ENCODE results near the gene VPS4A.

- no peak for TF ChIP-seq CTCF (IDR thresholded peaks at IDR 0.05)
- TF ChIP-seq POLR2A (IDR thresholded peaks at IDR 0.05), result no peak
Measured at GRCh38 chr16:69277413-69277812, 33.7 kb upstream of the VPS4A start.

All from body of pancreas (tissue), 4 donors.